Measurements from ENCODE around the gene PRICKLE4.

DNA sequence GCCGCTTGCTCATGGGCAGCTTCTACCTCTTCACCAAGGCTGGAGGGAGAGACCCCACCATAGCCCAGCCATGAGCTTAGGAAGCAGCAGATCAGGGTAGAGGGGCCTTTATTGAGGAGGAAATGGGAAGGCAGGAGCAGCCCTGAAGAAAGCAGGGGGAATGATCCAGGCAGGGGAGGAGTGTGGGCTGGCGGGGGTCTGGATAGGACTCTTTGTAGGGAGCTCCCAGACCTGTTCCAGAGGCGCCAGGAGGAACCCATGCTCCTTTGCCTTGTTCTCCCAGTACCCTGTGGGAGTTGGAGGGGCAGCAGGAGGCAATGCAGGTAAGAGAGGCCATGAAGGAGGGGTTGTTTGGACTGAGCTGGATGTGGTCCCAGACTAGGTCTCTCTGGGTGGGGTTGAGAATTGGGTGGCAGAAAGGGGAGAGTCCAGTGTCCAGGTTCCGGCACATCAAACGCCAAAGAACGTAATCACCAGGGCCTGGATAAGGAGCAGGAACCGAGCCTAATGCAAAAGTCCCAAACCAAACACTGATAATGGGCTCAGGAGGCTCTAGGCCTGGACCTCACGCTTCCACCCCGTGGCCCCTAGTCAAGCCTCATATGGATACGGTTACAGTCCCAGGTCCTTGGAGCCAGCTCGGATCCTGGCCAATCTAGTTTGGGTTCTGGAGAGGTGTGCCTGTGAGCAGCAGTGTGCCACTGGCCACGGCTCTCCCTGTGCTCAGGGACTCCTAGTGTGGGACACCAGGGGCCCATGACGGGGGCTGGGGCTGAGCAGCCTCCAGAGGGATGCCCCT is 21.3 kb upstream of the PRICKLE4 start:
- TF ChIP-seq CTCF (IDR thresholded peaks at IDR 0.05) (no peak), POLR2AphosphoS5 (IDR thresholded peaks at IDR 0.05; ENCODE audit: low read depth, low read length) (no peak), SIN3A (IDR thresholded peaks at IDR 0.05; ENCODE audit: borderline replicate concordance, insufficient read depth, low read depth, low read length) (no peak), REST (IDR thresholded peaks at IDR 0.05; ENCODE audit: insufficient read depth in 1 of 2, low read depth in 2 of 2, low read length in 1 of 2) (no peak)

All from Panc1 (cell line).